Neural progenitor cell (in vitro differentiated cells): ENCODE results near the gene PRDM15.

Source experiments
- CTCF ChIP-seq: fragments of 200-600 bp; sonication (generic); IDR thresholded peaks from 2 replicates; pipeline ENCODE4 v1.5.1; 2017; ENCODE audit warnings: antibody characterized with exemption, mild to moderate bottlenecking
- EZH2 ChIP-seq: fragments of 200-600 bp; sonication (generic); IDR thresholded peaks from 2 replicates; pipeline ENCODE4 v1.6.1; 2017; ENCODE audit warnings: antibody characterized with exemption, mild to moderate bottlenecking, moderate library complexity
- EZH2phosphoT487 ChIP-seq: fragments of 200-600 bp; sonication (generic); IDR thresholded peaks from 2 replicates; pipeline ENCODE4 v1.6.1; 2017; ENCODE audit warnings: antibody characterized with exemption

DNA sequence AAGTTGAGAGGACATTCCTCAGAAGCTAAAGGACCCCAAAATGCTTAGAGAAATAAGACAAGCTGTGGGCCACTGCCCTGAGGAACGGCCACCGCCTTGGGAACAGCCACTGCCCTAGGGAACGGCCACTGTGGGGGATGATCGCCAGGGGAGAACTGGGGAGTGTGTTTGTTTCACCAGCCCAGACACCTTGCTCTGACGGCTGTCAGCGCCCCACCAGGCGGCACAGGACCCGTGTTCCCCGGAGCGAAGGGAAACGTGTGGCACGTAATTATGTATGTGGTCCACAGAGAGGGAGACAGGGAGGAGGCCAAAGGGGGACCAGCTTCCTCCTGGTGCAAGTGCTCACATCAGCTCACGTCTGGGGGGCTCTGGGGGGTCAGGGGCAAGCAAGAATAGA, 66.5 kb downstream of the PRDM15 start:
- TF ChIP-seq CTCF (no peak), EZH2 (no peak), EZH2phosphoT487 (no peak)
